Kidney epithelial cell (primary cell): ENCODE data around the gene TMEM187. TPM values are rescaled to one million over a fixed set of nuclear protein-coding genes. Genes with fewer than 3 reads are reported as not detected.

Source experiments
- DNase-seq: peaks from one replicate; pipeline ENCODE4 v3.0.0-alpha.2; 2010; ENCODE audit warnings: low read depth
- H3K27me3 ChIP-seq: 2 replicates; pipeline ENCODE4 v1.6.0; 2011; ENCODE audit warnings: low read length; ENCODE audit not compliant: control insufficient read depth, insufficient read depth
- H3K36me3 ChIP-seq: 2 replicates; pipeline ENCODE4 v1.5.1; 2011; ENCODE audit warnings: low read length; ENCODE audit not compliant: control insufficient read depth, insufficient read depth
- H3K4me3 ChIP-seq: 2 replicates; pipeline ENCODE4 v1.5.1; 2011; ENCODE audit warnings: low read depth, mild to moderate bottlenecking, control low read depth, low read length
- CTCF ChIP-seq: IDR thresholded peaks from 2 replicates; pipeline ENCODE4 v1.5.1; 2011; ENCODE audit warnings: mild to moderate bottlenecking, moderate library complexity, low read length, control low read depth, inconsistent platforms; ENCODE audit not compliant: insufficient read depth, poor library complexity, severe bottlenecking
- total RNA-seq: library from RNA; depleted of rRNA; stranded (reverse); fragments of >200 nt; gene quantifications from 2 replicates; pipeline ENCODE4 v1.2.3, GENCODE V29; 2015

TMEM187 gene
- total RNA-seq, 1 donor from 2014 or later = 6.7 TPM

DNA sequence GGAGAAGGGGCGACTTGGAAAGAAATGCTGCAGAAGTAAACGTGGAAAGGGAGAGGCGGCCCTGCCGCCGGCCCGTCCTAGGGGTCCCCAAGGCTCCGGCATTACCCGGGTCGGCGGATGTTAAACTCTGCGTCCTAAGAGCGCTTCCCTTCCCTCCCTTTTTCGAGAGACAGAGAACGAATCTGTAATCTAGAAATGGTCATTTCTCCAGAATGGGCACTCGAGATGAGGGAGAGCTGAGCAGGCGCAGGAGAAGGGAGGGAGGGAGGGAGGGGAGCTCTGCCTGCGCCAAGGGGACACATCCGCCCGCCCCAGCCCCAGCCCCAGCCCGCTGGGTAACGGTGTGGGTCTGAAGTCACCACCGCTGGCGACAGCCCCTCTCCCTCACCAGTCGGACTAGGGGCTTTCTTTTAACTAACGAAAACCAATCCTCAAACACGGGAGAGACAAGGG lies 2.6 kb upstream of the TMEM187 start:
- Histone ChIP-seq H3K36me3 (no peaks in the 10 kb centered on the region), H3K27me3 (no peaks in the 10 kb centered on the region), H3K4me3 (peak overlapping the region; percentile 81)
- DNase-seq = no peak
- TF ChIP-seq CTCF = no peak

GRCh38 chrX:153970357-153971123 lies 2.0 kb upstream of the TMEM187 start:
- Histone ChIP-seq H3K27me3 (no peaks in the 10 kb centered on the region), H3K36me3 (no peaks in the 10 kb centered on the region), H3K4me3 (peak overlapping the region; percentile 81)
- no peak for TF ChIP-seq CTCF
- no peak for DNase-seq

GRCh38 chrX:153971124-153971449 lies 1.5 kb upstream of the TMEM187 start:
- Histone ChIP-seq H3K36me3 (no peaks in the 10 kb centered on the region), H3K4me3 (peak overlapping the region; percentile 81), H3K27me3 (no peaks in the 10 kb centered on the region)
- TF ChIP-seq CTCF = no peak
- DNase-seq = peak; percentile 51

- no peak for DNase-seq
- no peaks in the 10 kb centered on the region for H3K27me3 ChIP-seq
- TF ChIP-seq CTCF = no peak
- no peaks in the 10 kb centered on the region for H3K36me3 ChIP-seq
- H3K4me3 ChIP-seq = peak within 1 kb of the TSS; percentile 81
These were observed 845 bp upstream of the TMEM187 start, which contains the start of gene HCFC1 for GRCh38 chrX:153971450-153972367. HCFC1 (minus strand) TSS chrX:153971818; CDS start chrX:153970840, 978 bp downstream.

DNA sequence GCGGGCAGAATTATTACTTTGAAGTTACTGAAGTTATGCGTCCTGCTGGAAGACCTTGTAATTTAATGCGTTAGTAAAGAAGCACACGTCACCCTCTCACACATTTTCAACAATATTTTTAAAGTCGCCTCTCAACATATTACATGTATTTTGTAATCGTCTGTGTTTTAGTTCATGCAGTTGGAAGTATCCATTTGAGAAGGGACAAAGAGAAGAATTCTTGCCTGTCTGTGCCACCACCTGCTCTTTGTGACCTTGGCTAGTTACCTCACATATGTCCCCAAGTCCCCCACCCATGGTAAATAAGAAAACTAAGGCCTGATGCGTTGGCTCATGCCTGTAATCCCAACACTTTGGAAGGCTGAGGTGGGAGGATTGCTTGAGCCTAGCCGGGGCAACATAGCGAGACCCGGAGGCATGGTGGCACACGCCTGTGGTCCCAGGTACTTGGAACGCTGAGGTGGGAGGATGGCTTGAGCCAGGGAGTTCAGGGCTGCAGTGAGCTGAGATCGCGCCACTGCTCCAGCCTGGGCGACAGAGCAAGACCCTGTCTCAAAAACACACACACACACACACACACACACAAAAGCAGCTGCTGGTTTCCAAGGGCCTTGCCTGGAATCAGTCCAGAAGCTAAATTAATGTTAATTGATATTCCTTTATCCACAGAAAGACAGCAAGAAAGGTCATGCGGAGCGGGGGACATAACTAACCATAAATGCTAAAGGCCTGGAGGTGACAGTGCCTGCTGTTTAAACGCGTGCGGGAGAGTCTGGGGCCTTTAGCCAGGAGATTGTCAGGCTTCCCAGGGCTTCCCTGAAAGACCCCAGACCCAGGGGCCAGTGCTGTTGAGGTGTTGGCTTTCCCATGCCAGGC lies 811 bp downstream of the TMEM187 start:
- H3K4me3 ChIP-seq = peak overlapping the region; percentile 81
- no peaks in the 10 kb centered on the region for H3K27me3 ChIP-seq
- no peak for DNase-seq
- H3K36me3 ChIP-seq = no peaks in the 10 kb centered on the region
- TF ChIP-seq CTCF = no peak
